Adrenal gland (tissue), 12 donors: ENCODE measurements around the gene SLC25A38. TPM values are rescaled to one million over a fixed set of nuclear protein-coding genes. Genes with fewer than 3 reads are reported as not detected.

Experiments
- DNase-seq, 7 donors: peaks; one replicate each; pipeline ENCODE4 v3.0.0-alpha.2; 2019 to 2020
- H3K27ac ChIP-seq, 5 donors: fragments of 200-600 bp; sonication (generic) in 4 of 5; 1 replicate in 3 of 5; 2 replicates in 2 of 5; pipeline versions ENCODE4 v1.5.1 to v1.8.0; 2016 to 2020; ENCODE audit warnings: mild to moderate bottlenecking in 1 of 5
- H3K27me3 ChIP-seq: fragments of 200-600 bp; 2 replicates; pipeline ENCODE4 v1.8.0; 2021
- H3K36me3 ChIP-seq, 2 donors: fragments of 200-600 bp; replicated peaks in 1 of 2; 1 replicate in 1 of 2; 2 replicates in 1 of 2; pipeline versions ENCODE4 v1.5.1 to v1.8.0; 2018 to 2022
- H3K4me1 ChIP-seq, 2 donors: fragments of 200-600 bp; replicated peaks in 1 of 2; 1 replicate in 1 of 2; 2 replicates in 1 of 2; pipeline versions ENCODE4 v1.5.1 to v1.8.0; 2018 to 2021
- H3K4me3 ChIP-seq, 4 donors: fragments of 200-600 bp; sonication (generic) in 3 of 4; one replicate each; pipeline ENCODE4 v1.5.1; 2016 to 2018
- H3K9me3 ChIP-seq, 3 donors: fragments of 200-600 bp; sonication (generic) in 1 of 3; replicated peaks in 1 of 3; 1 replicate in 2 of 3; 2 replicates in 1 of 3; pipeline versions ENCODE4 v1.5.1 to v1.8.0; 2016 to 2021
- CTCF ChIP-seq, 6 experiments: fragments of 450-650 bp in 4 of 6; fragments of 200-600 bp in 2 of 6; sonication (generic) in 1 of 6; IDR thresholded peaks; 1 replicate in 5 of 6; 2 replicates in 1 of 6; pipeline versions ENCODE4 v1.5.1 to v1.8.0; 2016 to 2021; ENCODE audit warnings: antibody characterized with exemption in 6 of 6, mild to moderate bottlenecking in 2 of 6, moderate library complexity in 1 of 6
- POLR2A ChIP-seq, 2 donors: fragments of 450-650 bp; IDR thresholded peaks; one replicate each; pipeline ENCODE4 v1.6.1; 2017; ENCODE audit warnings: antibody characterized with exemption in 2 of 2, mild to moderate bottlenecking in 2 of 2, moderate library complexity in 1 of 2
- WGBS, 4 donors: extraction: QIAGEN DNeasy Blood & Tissue Kit in 2 of 4; methylation state at CpG; one replicate each; pipeline versions ENCODE4 v1.1.5 to v1.1.7; 2013 to 2017; 5-methylcytosine and 5-hydroxymethylcytosine counted together
- intact Hi-C, 2 donors: fragments of 100-400 bp; cut with DNase I; formaldehyde crosslinking; loops; one replicate each; pipeline versions ENCODE4 v1.14.1 to v1.15.0; 2022 to 2023
- polyA plus RNA-seq, 3 donors: library from polyadenylated mRNA; stranded (reverse); fragments of 200-250 nt in 2 of 3; fragments of 350-450 nt in 1 of 3; fragmentation: Illumina TruSeq in 1 of 3; extraction: RNeasy Lipid Tissue Mini Kit (QIAGEN cat#74804) in 1 of 3; gene quantifications; one replicate each; pipeline ENCODE4 v1.2.3, GENCODE V29; 2013 to 2014
- total RNA-seq, 9 donors: library from RNA; depleted of rRNA in 4 of 9; stranded (reverse); fragments of >200 nt in 4 of 9; fragments of 120-200 nt in 1 of 9; fragmentation: NEBNext Ultra II Directional in 1 of 9; extraction: Animal tissue kit (Norgen Biotek cat#: 25700) in 1 of 9; gene quantifications; one replicate each; pipeline versions ENCODE4 v1.1.0 to v1.2.4, GENCODE V29; 2013 to 2023
- donor health status: healthy with polysubstance abuse.
- donor health status: Bipolar disorder and iron deficiency.
- donor health status: DM: yes; HTN: yes; CAD: no.
- donor health status: DM: no; HTN: no; CAD: no.
- donor health status: DM: no; HTN: no; CAD: no.
- donor health status: DM: yes; HTN: yes; CAD: no.

Gene SLC25A38
- total and polyA plus RNA-seq, 12 donors = 34.2 to 70.6 (median 47.3) TPM

GRCh38 chr3:39435006-39435748 lies 52.0 kb downstream of the SLC25A38 start:
- Histone ChIP-seq H3K4me1 (no peaks in the 10 kb centered on the region), H3K36me3 (no peaks in the 10 kb centered on the region), H3K4me3 (no peak overlapping the region), H3K27ac (peak overlapping the region in 1 of 5 donors; percentile 21), H3K27me3 (no peaks in the 10 kb centered on the region), H3K9me3 (no peaks in the 10 kb centered on the region)
- TF ChIP-seq POLR2A (IDR thresholded peaks at IDR 0.05) = no peak
- TF ChIP-seq CTCF (IDR thresholded peaks at IDR 0.05) = no peak
- intact Hi-C loops = no loop called here
- DNase-seq = peak in 1 of 7 donors; percentile 61
- WGBS, 4 donors = 67 to 76% (median 73%) methylated on average over 1 of the region's 1 CpG

- H3K27me3 ChIP-seq = no peaks in the 10 kb centered on the region
- intact Hi-C loops = no loop called here
- H3K36me3 ChIP-seq = no peaks in the 10 kb centered on the region
- H3K9me3 ChIP-seq = no peaks in the 10 kb centered on the region
- H3K4me1 ChIP-seq = no peaks in the 10 kb centered on the region
- WGBS, 4 donors = 75 to 80% (median 78%) methylated on average over 4 of the region's 4 CpGs
- no peak for DNase-seq
- TF ChIP-seq POLR2A (IDR thresholded peaks at IDR 0.05) (no peak), CTCF (IDR thresholded peaks at IDR 0.05) (no peak)
- no peak overlapping the region for H3K4me3 ChIP-seq
- no peak overlapping the region for H3K27ac ChIP-seq
Observed at GRCh38 chr3:39438880-39439279, 55.7 kb downstream of the SLC25A38 start.

GRCh38 chr3:39440316-39440715 lies 57.1 kb downstream of the SLC25A38 start:
- H3K4me1 ChIP-seq = no peaks in the 10 kb centered on the region
- H3K9me3 ChIP-seq = no peaks in the 10 kb centered on the region
- intact Hi-C loops = no loop called here
- WGBS, 4 donors = 77 to 93% (median 80%) methylated on average over 8 of the region's 8 CpGs
- DNase-seq = no peak
- no peaks in the 10 kb centered on the region for H3K36me3 ChIP-seq
- H3K4me3 ChIP-seq = no peak overlapping the region
- no peak overlapping the region for H3K27ac ChIP-seq
- TF ChIP-seq POLR2A (IDR thresholded peaks at IDR 0.05) (no peak), CTCF (IDR thresholded peaks at IDR 0.05) (no peak)
- H3K27me3 ChIP-seq = no peaks in the 10 kb centered on the region

- no peaks in the 10 kb centered on the region for H3K9me3 ChIP-seq
- TF ChIP-seq CTCF (IDR thresholded peaks at IDR 0.05) = no peak
- TF ChIP-seq POLR2A (IDR thresholded peaks at IDR 0.05) = no peak
- no peaks in the 10 kb centered on the region for H3K27me3 ChIP-seq
- no peaks in the 10 kb centered on the region for H3K4me1 ChIP-seq
- no peak overlapping the region for H3K4me3 ChIP-seq
- WGBS, 4 donors = 81 to 100% (median 91%) methylated on average over 2 to 4 of the region's 4 CpGs
- intact Hi-C loops = no loop called here
- no peaks in the 10 kb centered on the region for H3K36me3 ChIP-seq
- no peak for DNase-seq
- no peak overlapping the region for H3K27ac ChIP-seq
Observed at GRCh38 chr3:39443530-39443929, 60.4 kb downstream of the SLC25A38 start.
